Thymus (tissue), 11 donors: ENCODE results near the gene EXOSC7. TPM values are rescaled to one million over a fixed set of nuclear protein-coding genes. Genes with fewer than 3 reads are reported as not detected.

Experiments used
- DNase-seq, 9 donors: peaks; one replicate each; pipeline ENCODE4 v3.0.0-alpha.2; 2013; ENCODE audit warnings: low spot score in 9 of 9, low read depth in 6 of 9, missing footprints in 1 of 9
- H3K27ac ChIP-seq, 2 donors: one replicate each; pipeline ENCODE4 v1.5.1; 2013; ENCODE audit warnings: control low read depth in 1 of 2, low read depth in 1 of 2, low read length in 1 of 2, mild to moderate bottlenecking in 1 of 2, moderate library complexity in 1 of 2
- H3K27me3 ChIP-seq, 2 donors: one replicate each; pipeline ENCODE4 v1.5.1; 2013; ENCODE audit warnings: low read length in 1 of 2; ENCODE audit not compliant: control insufficient read depth in 2 of 2, insufficient read depth in 1 of 2
- H3K36me3 ChIP-seq, 2 donors: one replicate each; pipeline ENCODE4 v1.5.1; 2013; ENCODE audit warnings: low read length in 1 of 2, mild to moderate bottlenecking in 1 of 2, moderate library complexity in 1 of 2; ENCODE audit not compliant: control insufficient read depth in 2 of 2, insufficient read depth in 2 of 2
- H3K4me1 ChIP-seq, 2 donors: one replicate each; pipeline ENCODE4 v1.5.1; 2013; ENCODE audit warnings: low read length in 2 of 2; ENCODE audit not compliant: control insufficient read depth in 2 of 2, insufficient read depth in 2 of 2
- H3K4me3 ChIP-seq, 2 donors: one replicate each; pipeline ENCODE4 v1.5.1; 2013; ENCODE audit warnings: low read length in 2 of 2, control low read depth in 1 of 2, mild to moderate bottlenecking in 1 of 2
- H3K9me3 ChIP-seq, 2 donors: one replicate each; pipeline ENCODE4 v1.5.1; 2013; ENCODE audit warnings: low read length in 1 of 2, mild to moderate bottlenecking in 1 of 2; ENCODE audit not compliant: control insufficient read depth in 2 of 2, insufficient read depth in 1 of 2
- WGBS: extraction: QIAGEN DNeasy Blood & Tissue Kit; methylation state at CpG from one replicate; pipeline ENCODE4 v1.1.7; 2013; 5-methylcytosine and 5-hydroxymethylcytosine counted together
- polyA plus RNA-seq: library from polyadenylated mRNA; stranded (reverse); fragments of 200-250 nt; gene quantifications from one replicate; pipeline ENCODE4 v1.2.3, GENCODE V29; 2013
- total RNA-seq: library from RNA; stranded (reverse); fragments of 120-200 nt; gene quantifications from one replicate; pipeline ENCODE4 v1.2.4, GENCODE V29; 2013
- donor health status: healthy.

EXOSC7 gene
- total and polyA plus RNA-seq, 2 donors = 39.2 to 42.6 TPM

DNA sequence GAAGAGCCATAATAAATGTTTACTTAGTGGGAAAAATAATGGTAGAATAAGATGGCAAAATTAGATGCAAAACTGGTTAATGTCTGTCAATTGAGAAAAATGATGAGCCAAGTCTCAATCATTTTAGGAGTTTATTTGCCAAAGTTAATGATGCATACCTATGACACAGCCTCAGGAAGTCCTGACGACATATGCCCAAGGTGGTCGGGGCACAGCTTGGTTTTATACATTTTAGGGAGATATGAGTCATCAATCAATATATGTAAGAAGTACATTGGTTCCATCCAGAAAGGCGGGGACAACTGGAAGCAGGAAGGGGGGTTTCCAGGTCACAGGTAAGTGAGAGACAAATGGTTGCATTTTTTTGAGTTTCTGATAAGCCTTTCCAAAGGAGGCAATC is 81.5 kb downstream of the EXOSC7 start:
- Histone ChIP-seq H3K4me3 (no peak overlapping the region), H3K27ac (no peak overlapping the region), H3K27me3 (no peaks in the 10 kb centered on the region), H3K4me1 (no peaks in the 10 kb centered on the region), H3K9me3 (no peaks in the 10 kb centered on the region), H3K36me3 (no peaks in the 10 kb centered on the region)
- DNase-seq = no peak
- WGBS = 96% methylated on average over 3 of the region's 3 CpGs

- DNase-seq = no peak
- Histone ChIP-seq H3K4me3 (no peak overlapping the region), H3K9me3 (no peaks in the 10 kb centered on the region), H3K4me1 (no peaks in the 10 kb centered on the region), H3K27ac (no peak overlapping the region), H3K27me3 (no peaks in the 10 kb centered on the region), H3K36me3 (no peaks in the 10 kb centered on the region)
- 97% methylated on average over 2 of the region's 2 CpGs for WGBS
Observed at GRCh38 chr3:45059132-45059531, 83.1 kb downstream of the EXOSC7 start.

DNA sequence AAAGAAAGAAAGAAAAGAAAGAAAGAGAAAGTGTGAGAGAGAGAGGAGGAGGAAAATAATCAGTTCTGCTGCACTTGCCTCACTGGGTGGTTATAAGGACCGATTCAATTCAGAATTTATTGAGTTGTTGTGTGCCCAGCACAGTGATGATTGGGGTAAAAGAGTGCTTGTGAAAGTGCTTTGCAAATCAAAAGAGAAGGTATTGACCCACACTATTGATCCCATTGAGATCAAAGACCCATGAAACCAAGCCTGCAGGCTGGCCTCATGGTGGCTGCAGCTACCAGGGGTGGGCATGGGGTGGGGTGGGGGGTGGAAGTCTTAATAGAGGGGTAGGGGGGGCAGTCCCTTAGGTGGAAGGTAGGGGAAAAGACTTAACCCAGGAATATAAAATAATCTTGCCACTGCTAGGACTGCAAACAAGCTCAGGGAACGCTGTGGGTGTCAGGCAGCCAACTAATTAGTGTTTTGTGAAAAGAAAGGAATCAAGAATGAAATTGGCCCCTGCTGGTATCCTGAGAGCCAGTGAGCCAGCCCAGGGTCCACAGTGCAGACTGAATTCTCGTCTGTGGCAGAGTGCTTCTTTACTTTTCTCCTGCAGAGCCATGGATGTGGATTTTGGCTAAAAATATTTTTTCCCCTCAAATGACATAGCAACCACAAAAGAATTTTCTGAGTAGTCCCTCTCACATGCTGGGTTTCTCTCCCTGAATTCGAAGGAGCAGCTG is 84.3 kb downstream of the EXOSC7 start:
- Histone ChIP-seq H3K36me3 (no peaks in the 10 kb centered on the region), H3K27me3 (no peaks in the 10 kb centered on the region), H3K4me3 (no peak overlapping the region), H3K9me3 (no peaks in the 10 kb centered on the region), H3K4me1 (peaks cover 0 to 2% of the 10 kb centered on the region in 2 donors), H3K27ac (no peak overlapping the region)
- 90% methylated on average over 4 of the region's 4 CpGs for WGBS
- DNase-seq = no peak

Other genes with a start within 250 kb of the EXOSC7 start
- 4.2 TPM for gene ZNF501, start 246.6 kb upstream of the EXOSC7 start, total RNA-seq
- 3.1 TPM for gene ZNF501, start 246.6 kb upstream of the EXOSC7 start, polyA plus RNA-seq
- gene KIAA1143, start 214.6 kb upstream of the EXOSC7 start, total RNA-seq = 34.6 TPM
- gene KIAA1143, start 214.6 kb upstream of the EXOSC7 start, polyA plus RNA-seq = 23.0 TPM
- gene KIF15, start 214.4 kb upstream of the EXOSC7 start, total RNA-seq = 43.4 TPM
- 3.6 TPM for gene KIF15, start 214.4 kb upstream of the EXOSC7 start, polyA plus RNA-seq
- gene TMEM42, start 114.3 kb upstream of the EXOSC7 start, total RNA-seq = 23.6 TPM
- 49.0 TPM for gene TMEM42, start 114.3 kb upstream of the EXOSC7 start, polyA plus RNA-seq
- 0.14 TPM for gene TGM4, start 101.6 kb upstream of the EXOSC7 start, total RNA-seq
- gene TGM4, start 101.6 kb upstream of the EXOSC7 start, polyA plus RNA-seq = 0.62 TPM
- 33.1 TPM for gene ZDHHC3, start 70 bp upstream of the EXOSC7 start, total RNA-seq
- gene ZDHHC3, start 70 bp upstream of the EXOSC7 start, polyA plus RNA-seq = 24.3 TPM
- gene CLEC3B, start 50.1 kb downstream of the EXOSC7 start, total RNA-seq = 25.5 TPM
- 35.9 TPM for gene CLEC3B, start 50.1 kb downstream of the EXOSC7 start, polyA plus RNA-seq
- gene CDCP1, start 170.1 kb downstream of the EXOSC7 start, total RNA-seq = 0.52 TPM
- 2.3 TPM for gene CDCP1, start 170.1 kb downstream of the EXOSC7 start, polyA plus RNA-seq